Endothelial cell (in vitro differentiated cells): ENCODE results near the gene PTPRE. TPM values are rescaled to one million over a fixed set of nuclear protein-coding genes. Genes with fewer than 3 reads are reported as not detected.

Experiments used
- DNase-seq: peaks from one replicate; pipeline ENCODE4 v3.0.0; 2021; ENCODE audit warnings: low spot score
- H3K27ac Mint-ChIP-seq: one replicate; pipeline ENCODE4 v1.8.0; 2021; ENCODE audit warnings: mixed read lengths, inconsistent platforms; ENCODE audit not compliant: unreplicated experiment
- H3K27me3 Mint-ChIP-seq: one replicate; pipeline ENCODE4 v1.8.0; 2021; ENCODE audit warnings: mild to moderate bottlenecking, moderate library complexity, mixed read lengths, inconsistent platforms; ENCODE audit not compliant: unreplicated experiment
- H3K36me3 Mint-ChIP-seq: one replicate; pipeline ENCODE4 v1.8.0; 2021; ENCODE audit warnings: mild to moderate bottlenecking, low read depth, mixed read lengths, inconsistent platforms; ENCODE audit not compliant: unreplicated experiment
- H3K4me1 Mint-ChIP-seq: one replicate; pipeline ENCODE4 v1.8.0; 2021; ENCODE audit warnings: mild to moderate bottlenecking, mixed read lengths, inconsistent platforms; ENCODE audit not compliant: unreplicated experiment
- H3K4me3 Mint-ChIP-seq: one replicate; pipeline ENCODE4 v1.8.0; 2021; ENCODE audit warnings: mild to moderate bottlenecking, mixed read lengths, inconsistent platforms; ENCODE audit not compliant: unreplicated experiment
- H3K9me3 Mint-ChIP-seq: one replicate; pipeline ENCODE4 v1.8.0; 2021; ENCODE audit warnings: mixed read lengths, inconsistent platforms; ENCODE audit not compliant: unreplicated experiment
- CTCF ChIP-seq: fragments of 200-600 bp; sonication (generic); IDR thresholded peaks from one replicate; pipeline ENCODE4 v1.5.0; 2021; ENCODE audit warnings: antibody characterized with exemption; ENCODE audit not compliant: unreplicated experiment
- total RNA-seq: library from RNA; stranded (reverse); fragmentation: NEBNext Ultra II Directional; extraction: Animal tissue kit (Norgen Biotek cat#: 25700); gene quantifications from one replicate; pipeline ENCODE4 v1.2.1, GENCODE V29; 2021; ENCODE audit not compliant: unreplicated experiment

The PTPRE gene
- total RNA-seq, 1 donor from 2014 or later, result 117 TPM

DNA sequence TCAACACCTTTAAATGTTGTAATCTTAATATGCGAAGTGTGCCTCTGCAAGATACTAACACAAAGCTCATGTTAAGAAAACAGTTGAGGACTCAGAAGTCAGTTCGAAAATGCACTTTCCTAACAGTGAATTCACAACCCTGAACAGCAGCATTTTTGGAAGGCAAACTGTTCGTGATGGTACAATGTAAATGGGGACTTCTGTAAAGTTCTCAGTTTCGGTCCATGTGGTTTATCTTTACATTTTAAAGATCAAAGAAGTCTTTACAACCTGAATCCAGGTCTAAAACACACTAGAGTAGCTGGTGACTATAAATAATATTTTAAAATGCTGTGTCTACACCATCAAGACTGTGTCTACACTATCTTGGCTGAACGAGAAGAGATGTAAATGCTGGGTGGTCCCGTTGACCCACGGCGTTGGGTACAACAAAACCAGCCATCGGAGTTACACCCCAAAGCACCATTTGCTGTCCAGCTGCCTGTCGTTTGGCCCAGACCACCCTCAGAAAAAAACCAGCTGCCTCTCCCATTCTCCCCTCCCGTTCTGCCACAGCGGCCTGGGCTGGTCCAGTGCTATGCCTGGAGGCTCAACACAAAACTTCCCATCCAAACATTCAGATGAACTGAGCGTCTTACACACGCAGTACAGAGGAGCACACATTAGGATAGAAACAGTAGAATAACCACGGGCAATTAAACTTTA, 176.4 kb downstream of the PTPRE start:
- no peak overlapping the region for H3K27ac Mint-ChIP-seq

GRCh38 chr10:128084364-128084763, 177.5 kb downstream of the PTPRE start:
- no peak for TF ChIP-seq CTCF
- peaks cover 17% of the 10 kb centered on the region for H3K4me1 Mint-ChIP-seq
- no peaks in the 10 kb centered on the region for H3K9me3 Mint-ChIP-seq
- DNase-seq, result no peak
- H3K27me3 Mint-ChIP-seq, result peaks cover 5% of the 10 kb centered on the region
- H3K4me3 Mint-ChIP-seq, result peak overlapping the region; percentile 42
- H3K36me3 Mint-ChIP-seq, result peaks cover 47% of the 10 kb centered on the region
- no peak overlapping the region for H3K27ac Mint-ChIP-seq

More for the DNA sequence above, 176.4 kb downstream of the PTPRE start:
- Mint-ChIP-seq H3K27me3 (peaks cover 5% of the 10 kb centered on the region), H3K36me3 (peaks cover 57% of the 10 kb centered on the region), H3K4me3 (no peak overlapping the region), H3K4me1 (peaks cover 17% of the 10 kb centered on the region), H3K9me3 (no peaks in the 10 kb centered on the region)
- no peak for TF ChIP-seq CTCF
- DNase-seq, result no peak

GRCh38 chr10:128084991-128085390, 178.1 kb downstream of the PTPRE start:
- no peaks in the 10 kb centered on the region for H3K9me3 Mint-ChIP-seq
- H3K4me3 Mint-ChIP-seq, result no peak overlapping the region
- H3K27me3 Mint-ChIP-seq, result peaks cover 5% of the 10 kb centered on the region
- DNase-seq, result no peak
- no peak for TF ChIP-seq CTCF
- H3K27ac Mint-ChIP-seq, result peak overlapping the region; percentile 48
- H3K36me3 Mint-ChIP-seq, result peaks cover 43% of the 10 kb centered on the region
- H3K4me1 Mint-ChIP-seq, result peaks cover 17% of the 10 kb centered on the region

- TF ChIP-seq CTCF, result no peak
- Mint-ChIP-seq H3K27me3 (peaks cover 5% of the 10 kb centered on the region), H3K4me1 (peaks cover 17% of the 10 kb centered on the region), H3K4me3 (no peak overlapping the region), H3K9me3 (no peaks in the 10 kb centered on the region), H3K27ac (peak overlapping the region; percentile 5), H3K36me3 (peaks cover 30% of the 10 kb centered on the region)
- no peak for DNase-seq
Measured at GRCh38 chr10:128086003-128086863, 179.3 kb downstream of the PTPRE start.
